Measurements from ENCODE around the gene NID2. TPM values are rescaled to one million over a fixed set of nuclear protein-coding genes. Genes with fewer than 3 reads are reported as not detected.

Gene NID2
- total RNA-seq, 4 donors from 2014 or later, result 8.6 to 16.5 (median 11.5) TPM

DNA sequence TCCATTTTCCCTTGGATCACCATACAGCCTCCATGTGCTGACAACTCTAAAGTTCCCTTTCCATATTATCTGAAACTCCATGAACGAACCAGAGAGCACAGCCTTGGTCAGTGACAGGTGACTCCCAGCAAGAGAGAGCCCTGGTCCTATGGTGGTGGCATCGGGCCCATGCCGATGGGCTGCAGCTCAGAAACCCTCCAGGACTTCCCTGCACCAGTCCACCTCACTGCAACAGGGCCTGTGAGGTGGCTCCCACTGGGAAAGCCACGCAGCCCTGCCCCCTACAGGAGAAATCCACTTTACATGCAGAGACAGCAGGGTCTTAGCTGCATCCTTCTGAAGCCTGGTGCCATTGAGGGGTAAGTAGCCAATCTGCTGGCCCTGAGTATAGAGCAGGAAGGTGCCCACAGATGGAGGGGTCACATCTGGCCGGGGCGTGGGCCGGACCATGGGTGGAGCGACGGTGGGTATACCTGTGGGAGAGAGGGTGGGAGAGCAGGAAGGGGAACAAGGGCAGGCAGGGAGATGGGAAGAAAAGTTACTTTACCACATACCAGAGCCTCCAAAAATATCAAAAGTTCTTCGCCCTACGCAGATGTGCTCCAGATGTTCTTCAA is 54.8 kb downstream of the NID2 start:
- Histone ChIP-seq H3K9me3 (no peaks in the 10 kb centered on the region), H3K27me3 (no peaks in the 10 kb centered on the region), H3K27ac (no peak overlapping the region), H3K4me3 (no peak overlapping the region), H3K4me1 (peaks cover 0 to 2% (median 0%) of the 10 kb centered on the region in 4 donors), H3K36me3 (peaks cover 0 to 27% (median 0%) of the 10 kb centered on the region in 3 donors)
- TF ChIP-seq, protein P1, sequence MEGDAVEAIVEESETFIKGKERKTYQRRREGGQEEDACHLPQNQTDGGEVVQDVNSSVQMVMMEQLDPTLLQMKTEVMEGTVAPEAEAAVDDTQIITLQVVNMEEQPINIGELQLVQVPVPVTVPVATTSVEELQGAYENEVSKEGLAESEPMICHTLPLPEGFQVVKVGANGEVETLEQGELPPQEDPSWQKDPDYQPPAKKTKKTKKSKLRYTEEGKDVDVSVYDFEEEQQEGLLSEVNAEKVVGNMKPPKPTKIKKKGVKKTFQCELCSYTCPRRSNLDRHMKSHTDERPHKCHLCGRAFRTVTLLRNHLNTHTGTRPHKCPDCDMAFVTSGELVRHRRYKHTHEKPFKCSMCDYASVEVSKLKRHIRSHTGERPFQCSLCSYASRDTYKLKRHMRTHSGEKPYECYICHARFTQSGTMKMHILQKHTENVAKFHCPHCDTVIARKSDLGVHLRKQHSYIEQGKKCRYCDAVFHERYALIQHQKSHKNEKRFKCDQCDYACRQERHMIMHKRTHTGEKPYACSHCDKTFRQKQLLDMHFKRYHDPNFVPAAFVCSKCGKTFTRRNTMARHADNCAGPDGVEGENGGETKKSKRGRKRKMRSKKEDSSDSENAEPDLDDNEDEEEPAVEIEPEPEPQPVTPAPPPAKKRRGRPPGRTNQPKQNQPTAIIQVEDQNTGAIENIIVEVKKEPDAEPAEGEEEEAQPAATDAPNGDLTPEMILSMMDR (IDR thresholded peaks at IDR 0.05), result no peak
- TF ChIP-seq POLR2A (IDR thresholded peaks at IDR 0.05), result no peak
- DNase-seq, result no peak

DNA sequence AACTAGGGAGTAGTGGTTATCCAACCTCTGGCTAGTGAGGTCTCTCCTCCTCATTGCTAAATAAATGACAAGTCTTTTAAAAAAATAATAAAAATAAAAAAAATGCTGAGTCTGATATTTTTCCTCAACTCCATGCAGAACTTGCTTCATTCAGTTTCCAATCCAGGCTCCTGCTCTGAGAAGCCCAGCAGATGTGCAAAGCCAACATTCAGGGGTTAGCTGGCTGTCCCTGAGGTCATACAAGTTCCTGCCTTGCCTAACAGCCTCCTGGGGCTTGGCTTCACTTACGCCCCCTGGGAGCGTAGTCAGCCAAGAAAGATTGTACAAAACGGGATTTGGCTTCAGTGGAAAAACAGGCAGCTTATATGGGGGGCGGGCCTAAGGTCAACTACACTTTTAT is 56.2 kb downstream of the NID2 start:
- no peaks in the 10 kb centered on the region for H3K4me1 ChIP-seq
- no peak overlapping the region for H3K4me3 ChIP-seq
- H3K27ac ChIP-seq, result no peak overlapping the region
- H3K36me3 ChIP-seq, result peaks cover 0 to 42% (median 0%) of the 10 kb centered on the region in 3 donors
- TF ChIP-seq POLR2A (IDR thresholded peaks at IDR 0.05), result no peak
- TF ChIP-seq, protein P1 (IDR thresholded peaks at IDR 0.05), result no peak
- no peak for DNase-seq
- H3K27me3 ChIP-seq, result no peaks in the 10 kb centered on the region
- no peaks in the 10 kb centered on the region for H3K9me3 ChIP-seq

DNA sequence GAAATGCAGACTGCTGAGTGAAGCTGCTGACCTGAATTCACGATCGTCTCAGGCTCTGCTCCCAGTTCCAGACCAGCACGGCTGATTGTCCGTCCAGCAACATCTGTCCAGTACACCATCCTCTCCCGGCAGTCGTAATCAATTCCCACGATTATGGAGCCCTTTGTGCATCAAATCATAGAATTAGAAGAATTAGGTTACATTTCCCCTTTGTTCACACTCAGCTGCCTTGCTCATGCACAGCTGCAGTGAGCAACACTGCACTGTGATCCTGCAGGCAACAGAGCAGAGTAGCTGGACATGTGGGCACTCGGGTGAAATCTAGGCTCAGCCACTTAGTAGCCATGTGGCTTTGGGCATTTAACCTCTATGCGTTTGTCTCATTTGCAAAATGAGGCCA is 57.3 kb downstream of the NID2 start:
- Histone ChIP-seq H3K27me3 (no peaks in the 10 kb centered on the region), H3K4me1 (no peaks in the 10 kb centered on the region), H3K4me3 (no peak overlapping the region), H3K9me3 (no peaks in the 10 kb centered on the region), H3K27ac (no peak overlapping the region), H3K36me3 (peaks cover 0 to 51% (median 0%) of the 10 kb centered on the region in 3 donors)
- DNase-seq, result no peak
- TF ChIP-seq, protein P1 (IDR thresholded peaks at IDR 0.05), result no peak
- TF ChIP-seq POLR2A (IDR thresholded peaks at IDR 0.05), result no peak

DNA sequence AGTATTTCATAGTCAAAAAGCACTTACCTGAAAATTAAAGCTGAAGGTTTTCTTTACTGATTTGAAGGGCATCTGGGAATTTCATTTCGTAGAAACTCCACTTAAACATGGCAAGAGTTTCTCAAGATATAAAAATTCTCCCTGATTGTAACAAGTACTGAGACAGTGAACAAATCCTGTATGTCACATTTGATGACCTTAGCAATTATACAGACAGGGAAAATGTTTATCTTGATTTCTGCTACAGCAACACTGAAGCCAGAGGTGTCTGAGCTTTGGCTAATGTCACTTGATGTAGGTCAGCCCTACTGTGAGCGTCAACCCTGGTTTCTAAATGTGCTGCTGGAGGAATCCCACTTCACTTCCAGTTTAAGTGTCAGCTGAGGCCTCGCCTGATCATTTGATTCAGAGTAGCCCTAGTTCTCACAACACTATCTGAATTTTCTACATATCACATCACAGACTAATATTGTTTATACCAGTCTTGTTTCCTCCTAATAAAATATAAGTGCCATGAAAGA is 58.6 kb downstream of the NID2 start:
- no peak for DNase-seq
- no peak for TF ChIP-seq POLR2A (IDR thresholded peaks at IDR 0.05)
- TF ChIP-seq, protein P1 (IDR thresholded peaks at IDR 0.05), result no peak
- no peaks in the 10 kb centered on the region for H3K27me3 ChIP-seq
- H3K4me3 ChIP-seq, result no peak overlapping the region
- H3K36me3 ChIP-seq, result peaks cover 0 to 64% (median 0%) of the 10 kb centered on the region in 3 donors
- no peaks in the 10 kb centered on the region for H3K9me3 ChIP-seq
- H3K27ac ChIP-seq, result no peak overlapping the region
- no peaks in the 10 kb centered on the region for H3K4me1 ChIP-seq

DNA sequence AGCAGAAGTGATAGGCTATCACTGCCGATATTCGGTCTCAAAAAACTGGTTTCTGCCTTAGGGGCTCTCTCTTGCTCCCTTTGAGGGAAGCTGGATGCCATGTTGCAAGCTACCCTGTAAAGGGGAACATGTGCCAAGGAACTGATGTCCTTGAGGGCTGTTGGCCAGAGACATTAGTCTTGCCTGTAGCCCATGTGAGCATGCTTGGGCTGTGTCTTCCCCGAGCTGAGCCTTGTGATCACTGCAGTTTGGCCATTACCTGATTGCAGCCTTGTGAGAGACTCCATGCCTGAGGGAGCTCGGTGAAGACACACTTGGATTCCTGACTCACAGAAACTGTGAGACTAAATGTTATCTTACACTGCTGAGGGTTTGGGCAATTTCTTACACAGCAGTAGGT is 60.7 kb downstream of the NID2 start:
- Histone ChIP-seq H3K36me3 (peaks cover 0 to 81% (median 0%) of the 10 kb centered on the region in 3 donors), H3K27ac (no peak overlapping the region)
- TF ChIP-seq, protein P1 (IDR thresholded peaks at IDR 0.05), result no peak

More for the DNA sequence above, 60.7 kb downstream of the NID2 start:
- DNase-seq, result no peak
- H3K27me3 ChIP-seq, result no peaks in the 10 kb centered on the region
- H3K9me3 ChIP-seq, result no peaks in the 10 kb centered on the region
- no peak overlapping the region for H3K4me3 ChIP-seq
- H3K4me1 ChIP-seq, result no peaks in the 10 kb centered on the region
